ENCODE results near the gene ANO3.

The ANO3 gene

GRCh38 chr11:26348776-26349175 is 16.8 kb downstream of the ANO3 start:
- DNase-seq (ENCODE audit: low read depth, low spot score) = no peak
- no peak overlapping the region for H3K4me3 ChIP-seq (ENCODE audit: low read length)

GRCh38 chr11:26350002-26350401 is 18.1 kb downstream of the ANO3 start:
- no peak for DNase-seq (ENCODE audit: low read depth, low spot score)
- no peak overlapping the region for H3K4me3 ChIP-seq (ENCODE audit: low read length)

- DNase-seq (ENCODE audit: low read depth, low spot score) = no peak
- no peak overlapping the region for H3K4me3 ChIP-seq (ENCODE audit: low read length)
Measured at GRCh38 chr11:26353010-26353409, 21.1 kb downstream of the ANO3 start.

- DNase-seq (ENCODE audit: low read depth, low spot score) = no peak
- no peak overlapping the region for H3K4me3 ChIP-seq (ENCODE audit: low read length)
Measured at GRCh38 chr11:26359055-26359454, 27.1 kb downstream of the ANO3 start.

- H3K4me3 ChIP-seq (ENCODE audit: low read length) = no peak overlapping the region
- DNase-seq (ENCODE audit: low read depth, low spot score) = no peak
Measured at GRCh38 chr11:26365284-26365683, 33.4 kb downstream of the ANO3 start.

GRCh38 chr11:26377619-26378018 is 45.7 kb downstream of the ANO3 start:
- no peak overlapping the region for H3K4me3 ChIP-seq (ENCODE audit: low read length)
- no peak for DNase-seq (ENCODE audit: low read depth, low spot score)

GRCh38 chr11:26399336-26399735 is 67.4 kb downstream of the ANO3 start:
- no peak overlapping the region for H3K4me3 ChIP-seq (ENCODE audit: low read length)
- no peak for DNase-seq (ENCODE audit: low read depth, low spot score)

- no peak overlapping the region for H3K4me3 ChIP-seq (ENCODE audit: low read length)
- DNase-seq (ENCODE audit: low read depth, low spot score) = no peak
Measured at GRCh38 chr11:26410706-26411366, 78.9 kb downstream of the ANO3 start.

- no peak overlapping the region for H3K4me3 ChIP-seq (ENCODE audit: low read length)
- DNase-seq (ENCODE audit: low read depth, low spot score) = no peak
Measured at GRCh38 chr11:26412955-26413354, 81.0 kb downstream of the ANO3 start.

GRCh38 chr11:26418386-26418912 is 86.5 kb downstream of the ANO3 start:
- no peak overlapping the region for H3K4me3 ChIP-seq (ENCODE audit: low read length)
- DNase-seq (ENCODE audit: low read depth, low spot score) = no peak

- DNase-seq (ENCODE audit: low read depth, low spot score) = no peak
- H3K4me3 ChIP-seq (ENCODE audit: low read length) = no peak overlapping the region
Measured at GRCh38 chr11:26420331-26420730, 88.4 kb downstream of the ANO3 start.

GRCh38 chr11:26424255-26424654 is 92.3 kb downstream of the ANO3 start:
- DNase-seq (ENCODE audit: low read depth, low spot score) = no peak
- H3K4me3 ChIP-seq (ENCODE audit: low read length) = no peak overlapping the region

GRCh38 chr11:26439854-26440253 is 107.9 kb downstream of the ANO3 start:
- H3K4me3 ChIP-seq (ENCODE audit: low read length) = no peak overlapping the region
- no peak for DNase-seq (ENCODE audit: low read depth, low spot score)

- H3K4me3 ChIP-seq (ENCODE audit: low read length) = no peak overlapping the region
- no peak for DNase-seq (ENCODE audit: low read depth, low spot score)
Measured at GRCh38 chr11:26442131-26442530, 110.2 kb downstream of the ANO3 start.

GRCh38 chr11:26443617-26444016 is 111.7 kb downstream of the ANO3 start:
- no peak for DNase-seq (ENCODE audit: low read depth, low spot score)

GRCh38 chr11:26457636-26458035 is 125.7 kb downstream of the ANO3 start:
- no peak overlapping the region for H3K4me3 ChIP-seq (ENCODE audit: low read length)
- DNase-seq (ENCODE audit: low read depth, low spot score) = no peak

More at GRCh38 chr11:26443617-26444016, 111.7 kb downstream of the ANO3 start:
- H3K4me3 ChIP-seq (ENCODE audit: low read length) = no peak overlapping the region

GRCh38 chr11:26465274-26465673 is 133.3 kb downstream of the ANO3 start:
- no peak overlapping the region for H3K4me3 ChIP-seq (ENCODE audit: low read length)
- no peak for DNase-seq (ENCODE audit: low read depth, low spot score)

- H3K4me3 ChIP-seq (ENCODE audit: low read length) = no peak overlapping the region
- DNase-seq (ENCODE audit: low read depth, low spot score) = no peak
Measured at GRCh38 chr11:26467506-26467905, 135.6 kb downstream of the ANO3 start.

- no peak overlapping the region for H3K4me3 ChIP-seq (ENCODE audit: low read length)
- no peak for DNase-seq (ENCODE audit: low read depth, low spot score)
Measured at GRCh38 chr11:26470992-26471391, 139.1 kb downstream of the ANO3 start.

GRCh38 chr11:26473216-26474194 is 141.6 kb downstream of the ANO3 start:
- DNase-seq (ENCODE audit: low read depth, low spot score) = no peak
- no peak overlapping the region for H3K4me3 ChIP-seq (ENCODE audit: low read length)
